ENCODE data around the gene ABCA4. TPM values are rescaled to one million over a fixed set of nuclear protein-coding genes. Genes with fewer than 3 reads are reported as not detected.
A peak's percentile ranks its signal among the peaks of the same experiment; 100 is the strongest.

Gene ABCA4
- total RNA-seq, 2 donors from 2014 or later, result under 0.01 TPM

DNA sequence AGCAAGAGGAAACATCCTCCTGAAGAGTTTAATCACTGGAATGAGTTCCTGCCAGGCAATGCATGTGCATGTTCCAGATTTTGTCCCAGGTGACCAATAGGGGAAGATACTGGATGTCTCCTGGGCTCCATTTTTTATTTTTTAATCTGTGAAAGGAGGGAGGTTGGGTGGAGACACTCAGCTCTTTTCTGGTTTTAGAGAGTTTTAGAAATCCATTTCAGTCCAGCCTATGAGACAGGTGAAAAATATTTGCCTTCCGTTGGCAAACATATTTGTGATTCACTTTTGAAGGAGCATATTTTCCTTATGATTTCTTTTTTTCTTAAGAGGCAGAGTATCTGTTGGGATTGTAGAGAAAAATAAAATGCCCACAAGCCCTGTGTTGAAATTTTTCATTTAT, 70.7 kb downstream of the ABCA4 start:
- ATAC-seq, result no peak
- Histone ChIP-seq H3K27me3 (no peaks in the 10 kb centered on the region), H3K4me3 (no peak overlapping the region), H3K36me3 (replicated peaks in 1 of 2; ENCODE audit: insufficient read depth in 1 of 2, low read depth in 2 of 2) (no peaks in the 10 kb centered on the region), H3K27ac (no peak overlapping the region), H3K9me3 (no peaks in the 10 kb centered on the region), H3K4me1 (peaks cover 7% of the 10 kb centered on the region)
- intact Hi-C loops (cut with DNase I), result no loop called here
- WGBS, 2 donors, result 76 to 83% methylated on average over 1 of the region's 1 CpG
- TF ChIP-seq CTCF (IDR thresholded peaks at IDR 0.05) (no peak), POLR2A (IDR thresholded peaks at IDR 0.05) (no peak)
- no peak for DNase-seq

GRCh38 chr1:94049791-94050190, 71.2 kb downstream of the ABCA4 start:
- H3K27ac ChIP-seq, result peak overlapping the region in 1 of 4 donors; percentile 16

DNA sequence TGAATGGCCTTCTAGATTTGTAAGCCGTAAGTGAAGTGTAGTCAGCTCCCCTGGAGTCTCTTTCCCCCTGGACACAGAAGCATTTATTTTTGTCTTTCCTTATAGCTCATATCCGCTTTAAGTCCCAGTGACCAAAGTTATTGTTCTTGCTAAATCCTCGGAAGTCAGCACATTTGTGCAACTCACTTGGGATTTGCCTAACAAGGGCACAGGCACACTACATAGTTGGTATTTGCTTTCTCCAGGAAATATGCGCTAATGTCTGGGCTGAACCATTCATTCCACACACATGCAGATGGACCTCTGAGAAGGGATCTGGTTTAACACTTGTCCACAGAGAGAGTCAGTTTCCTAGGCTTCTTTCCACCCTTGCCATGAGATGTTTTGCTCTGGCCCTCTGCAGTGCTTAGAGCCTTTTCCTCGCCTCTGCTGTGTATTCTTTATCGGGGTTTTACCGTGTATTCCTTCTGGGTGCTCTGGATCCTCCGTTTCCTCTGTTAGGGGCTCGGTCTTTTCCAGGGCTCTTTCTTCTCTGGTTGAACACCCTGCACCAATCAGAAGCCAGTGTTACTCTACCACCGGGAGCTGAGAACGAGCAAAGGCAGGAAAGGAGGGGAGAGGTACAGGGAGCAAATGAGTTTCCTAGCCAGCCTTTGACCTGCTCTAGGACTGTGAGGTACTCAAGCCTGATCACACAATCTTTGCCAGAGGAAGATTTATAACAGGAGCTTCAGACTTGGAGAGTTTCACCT, 72.4 kb downstream of the ABCA4 start:
- H3K27me3 ChIP-seq, result no peaks in the 10 kb centered on the region
- no peak for DNase-seq
- no peaks in the 10 kb centered on the region for H3K36me3 ChIP-seq (replicated peaks in 1 of 2; ENCODE audit: insufficient read depth in 1 of 2, low read depth in 2 of 2)
- H3K4me1 ChIP-seq, result peaks cover 15% of the 10 kb centered on the region
- TF ChIP-seq POLR2A (IDR thresholded peaks at IDR 0.05) (no peak), CTCF (IDR thresholded peaks at IDR 0.05) (no peak)
- 77 to 86% methylated on average over 11 of the region's 11 CpGs for WGBS, 2 donors
- intact Hi-C loops (cut with DNase I), result no loop called here
- peak overlapping the region in 3 of 4 donors; percentile 30 to 41 (median 33) for H3K27ac ChIP-seq
- H3K4me3 ChIP-seq, result no peak overlapping the region
- H3K9me3 ChIP-seq, result no peaks in the 10 kb centered on the region
- no peak for ATAC-seq

More at GRCh38 chr1:94049791-94050190, 71.2 kb downstream of the ABCA4 start:
- Histone ChIP-seq H3K9me3 (no peaks in the 10 kb centered on the region), H3K27me3 (no peaks in the 10 kb centered on the region), H3K4me3 (no peak overlapping the region), H3K36me3 (replicated peaks in 1 of 2; ENCODE audit: insufficient read depth in 1 of 2, low read depth in 2 of 2) (no peaks in the 10 kb centered on the region), H3K4me1 (peaks cover 10% of the 10 kb centered on the region)
- intact Hi-C loops (cut with DNase I), result no loop called here
- no peak for TF ChIP-seq CTCF (IDR thresholded peaks at IDR 0.05)
- TF ChIP-seq POLR2A (IDR thresholded peaks at IDR 0.05), result no peak
- ATAC-seq (no peak), DNase-seq (no peak)
- WGBS, 2 donors, result 60 to 79% methylated on average over 3 of the region's 3 CpGs

DNA sequence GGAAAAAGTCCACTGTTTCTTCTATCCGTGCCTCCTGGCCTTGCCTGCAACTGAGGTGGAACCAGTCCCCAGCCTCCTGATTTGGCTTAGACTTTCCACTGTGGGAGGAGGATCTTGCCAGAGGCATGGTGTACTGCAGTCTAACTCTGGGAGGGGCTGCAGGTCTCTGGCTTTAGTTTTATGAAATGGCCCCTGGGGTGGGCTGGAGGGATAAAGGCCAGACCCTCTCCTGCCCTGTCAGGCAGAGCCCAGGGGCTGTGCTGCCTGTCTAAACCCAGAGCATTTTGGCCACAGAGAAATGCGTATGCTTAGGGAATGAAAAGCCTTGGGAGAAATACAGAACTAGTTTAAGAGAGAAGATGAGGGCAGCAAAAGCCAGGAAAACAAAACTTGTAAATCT, 73.0 kb downstream of the ABCA4 start:
- ATAC-seq (no peak), DNase-seq (no peak)
- intact Hi-C loops (cut with DNase I), result no loop called here
- Histone ChIP-seq H3K27me3 (no peaks in the 10 kb centered on the region), H3K36me3 (replicated peaks in 1 of 2; ENCODE audit: insufficient read depth in 1 of 2, low read depth in 2 of 2) (no peaks in the 10 kb centered on the region), H3K9me3 (no peaks in the 10 kb centered on the region), H3K27ac (peak overlapping the region in 3 of 4 donors; percentile 24 to 31 (median 30)), H3K4me1 (peaks cover 15% of the 10 kb centered on the region), H3K4me3 (no peak overlapping the region)
- 78% methylated on average over 2 of the region's 2 CpGs for WGBS, 2 donors
- TF ChIP-seq POLR2A (IDR thresholded peaks at IDR 0.05), result no peak
- no peak for TF ChIP-seq CTCF (IDR thresholded peaks at IDR 0.05)
